HPDE6-E6E7 (cell line): ENCODE results near the gene TSEN54.
A peak's percentile ranks its signal among the peaks of the same experiment; 100 is the strongest.
"Not testable (repeated sequence)": the region's sequence is repeated elsewhere in the genome, so short reads cannot be mapped to it uniquely, and the experiment has no call there.

Source experiments
- DNase-seq: peaks from one replicate; pipeline ENCODE4 v3.0.0; 2011; ENCODE audit warnings: missing footprints; ENCODE audit errors: extremely low spot score

The TSEN54 gene

GRCh38 chr17:75516255-75516618, at the start of gene TSEN54:
TSS of gene TSEN54 (plus strand) at chr17:75516528. CDS start at chr17:75516561, 33 bp downstream.
- DNase-seq = peak; percentile 97

- no peak for DNase-seq
Observed at GRCh38 chr17:75468291-75468754, 48.0 kb upstream of the TSEN54 start.

- DNase-seq = no peak
Observed at GRCh38 chr17:75468779-75469373, 47.5 kb upstream of the TSEN54 start.

DNA sequence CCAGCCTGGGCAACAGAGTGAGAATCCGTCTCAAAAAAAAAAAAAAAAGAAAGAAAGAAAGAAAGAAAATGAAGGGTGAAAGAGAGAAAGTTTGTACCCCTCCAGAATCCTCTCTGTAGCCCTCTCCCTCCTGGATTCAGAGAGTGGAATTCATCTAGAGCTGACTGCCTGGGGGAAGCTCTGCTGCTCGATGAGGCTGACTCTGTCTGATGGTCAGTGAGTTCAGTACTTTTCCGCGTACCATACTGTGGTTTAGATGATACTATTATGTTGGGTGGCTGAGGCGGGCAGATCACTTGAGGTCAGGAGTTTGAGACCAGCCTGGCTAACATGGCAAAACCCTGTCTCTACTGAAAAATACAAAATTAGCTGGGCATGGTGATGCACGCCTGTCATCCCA, 45.1 kb upstream of the TSEN54 start:
- no peak for DNase-seq

DNA sequence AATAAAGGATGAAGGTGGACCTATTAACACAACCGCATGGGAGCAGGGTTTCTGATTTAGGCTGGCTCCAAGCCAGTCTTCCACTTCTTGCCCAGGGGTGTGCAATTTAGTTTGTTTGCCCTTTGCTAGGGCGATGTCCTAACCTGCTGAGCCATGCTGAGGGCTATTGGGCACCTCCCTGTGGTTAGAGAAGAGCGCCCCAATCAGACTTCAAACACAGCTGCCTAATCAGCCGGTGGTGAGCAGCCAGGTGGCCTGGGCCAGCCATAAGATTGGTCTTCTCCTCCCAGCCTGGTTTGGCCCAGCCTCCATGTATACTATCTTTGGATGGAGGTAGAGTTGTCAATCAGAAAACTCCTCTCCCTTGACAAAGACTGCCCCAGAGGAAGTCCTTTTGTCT, 44.2 kb upstream of the TSEN54 start:
- DNase-seq = no peak

DNA sequence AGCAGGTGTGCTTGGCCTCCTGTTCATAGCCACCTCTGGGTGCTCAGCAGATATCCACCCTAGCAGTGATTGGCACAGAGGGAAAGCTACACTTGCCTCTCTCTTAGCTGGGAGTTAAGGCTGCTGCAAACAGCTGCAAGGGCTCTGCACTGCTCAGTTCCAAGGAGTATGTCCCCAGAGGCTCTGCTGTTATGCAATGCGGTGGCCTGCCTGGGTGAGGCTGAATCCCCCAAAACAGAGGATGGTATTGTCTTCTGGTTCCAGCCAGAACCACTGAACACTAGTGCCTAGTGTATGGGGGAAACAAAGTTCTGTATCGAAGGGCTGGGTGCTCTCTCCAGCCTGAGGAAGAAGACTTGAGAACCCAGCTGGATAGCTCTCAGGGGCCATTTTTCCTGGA, 43.1 kb upstream of the TSEN54 start:
- DNase-seq = no peak

DNA sequence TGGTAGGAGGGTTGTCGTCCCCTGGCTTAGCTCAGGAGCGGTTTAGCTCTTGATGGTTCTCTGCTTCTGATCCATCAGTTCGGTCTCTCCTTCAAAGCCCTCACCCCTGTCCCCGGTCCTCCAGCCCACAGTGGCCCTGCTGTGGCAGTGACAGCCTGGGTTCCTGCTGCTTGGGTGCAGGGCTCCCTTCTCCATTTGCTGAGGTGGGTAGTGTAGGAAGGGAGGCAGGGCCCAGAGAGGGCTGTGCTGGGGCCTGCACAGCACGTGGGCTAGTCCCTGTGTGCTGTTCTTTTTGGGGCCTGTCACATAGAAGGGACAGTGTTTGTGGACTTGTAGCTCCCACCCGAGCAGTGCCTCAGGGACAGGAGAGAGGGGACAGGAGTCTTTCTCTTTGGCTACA, 41.6 kb upstream of the TSEN54 start:
- no peak for DNase-seq

DNA sequence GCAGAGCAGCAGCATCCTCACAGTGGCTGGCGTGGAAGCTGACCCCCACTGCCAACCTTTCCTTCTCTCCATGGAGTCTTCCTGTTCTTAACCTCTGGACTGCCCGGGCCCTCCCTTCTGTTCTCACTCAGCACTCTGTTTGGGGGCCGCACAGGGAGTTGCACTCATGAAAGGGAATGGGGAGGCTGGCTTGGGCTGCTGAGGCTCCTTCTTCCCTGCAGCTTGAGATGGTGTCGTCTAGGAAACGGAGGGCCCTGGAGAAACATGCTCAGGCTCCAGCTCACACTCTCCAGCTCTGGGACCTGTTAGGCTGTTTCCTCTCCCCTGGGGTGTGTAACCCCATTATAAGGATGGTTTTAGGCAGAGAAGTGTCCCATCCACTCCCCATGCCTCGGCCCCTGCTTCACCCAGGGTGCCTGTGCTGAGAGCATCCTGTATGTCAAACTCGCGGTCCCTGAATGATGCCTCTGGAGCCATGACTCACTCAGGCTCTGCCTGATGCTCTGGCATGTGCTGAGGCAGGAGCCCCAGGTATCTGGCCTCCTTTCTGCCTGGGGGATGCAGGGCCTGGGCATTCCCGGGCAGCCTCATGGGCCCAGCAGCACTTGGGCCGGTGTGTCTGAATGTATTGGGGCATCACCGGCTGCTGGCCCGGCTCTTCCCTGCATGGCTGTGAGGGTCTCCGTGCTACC, 41.0 kb upstream of the TSEN54 start:
- no peak for DNase-seq

DNA sequence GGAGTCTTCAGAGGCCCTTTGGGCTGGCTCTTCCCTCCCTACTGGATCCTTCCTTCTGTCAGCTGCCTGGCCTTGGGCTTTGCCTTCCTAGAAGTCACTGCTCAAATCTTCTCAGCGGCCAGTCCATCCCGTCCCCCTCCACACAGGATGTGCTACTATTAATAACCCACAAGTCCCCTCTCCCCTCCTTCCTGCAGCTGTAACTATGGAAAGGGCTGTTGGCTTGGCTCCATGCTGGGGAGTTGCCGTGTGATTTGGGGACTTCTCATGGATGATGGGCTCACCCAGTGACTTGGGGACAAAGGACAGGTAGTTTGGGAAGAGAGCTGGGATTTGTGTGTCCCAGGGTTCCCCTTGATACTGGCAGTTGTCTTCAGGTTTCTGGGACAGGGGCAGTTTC, 40.5 kb upstream of the TSEN54 start:
- DNase-seq = no peak

DNA sequence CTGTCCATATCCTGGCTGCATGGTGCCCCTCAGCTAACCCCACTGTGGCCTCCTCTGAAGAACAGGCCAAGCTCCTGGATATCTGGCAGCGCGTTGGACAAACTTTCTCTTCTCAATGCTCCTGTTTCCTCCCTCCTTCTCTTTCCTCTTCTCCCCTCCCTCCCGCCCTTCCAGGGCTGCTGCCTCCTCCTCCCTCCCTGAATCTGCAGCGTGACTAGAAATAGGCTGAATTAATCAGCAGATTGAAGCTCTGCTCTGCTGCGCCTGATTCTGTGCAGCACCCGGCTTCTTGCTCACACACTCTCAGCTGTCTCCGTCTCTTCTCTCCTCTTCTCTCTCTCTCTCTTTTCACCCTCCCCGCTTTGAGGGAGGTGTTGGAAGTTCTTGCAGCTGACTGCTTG, 40.1 kb upstream of the TSEN54 start:
- DNase-seq = no peak

DNA sequence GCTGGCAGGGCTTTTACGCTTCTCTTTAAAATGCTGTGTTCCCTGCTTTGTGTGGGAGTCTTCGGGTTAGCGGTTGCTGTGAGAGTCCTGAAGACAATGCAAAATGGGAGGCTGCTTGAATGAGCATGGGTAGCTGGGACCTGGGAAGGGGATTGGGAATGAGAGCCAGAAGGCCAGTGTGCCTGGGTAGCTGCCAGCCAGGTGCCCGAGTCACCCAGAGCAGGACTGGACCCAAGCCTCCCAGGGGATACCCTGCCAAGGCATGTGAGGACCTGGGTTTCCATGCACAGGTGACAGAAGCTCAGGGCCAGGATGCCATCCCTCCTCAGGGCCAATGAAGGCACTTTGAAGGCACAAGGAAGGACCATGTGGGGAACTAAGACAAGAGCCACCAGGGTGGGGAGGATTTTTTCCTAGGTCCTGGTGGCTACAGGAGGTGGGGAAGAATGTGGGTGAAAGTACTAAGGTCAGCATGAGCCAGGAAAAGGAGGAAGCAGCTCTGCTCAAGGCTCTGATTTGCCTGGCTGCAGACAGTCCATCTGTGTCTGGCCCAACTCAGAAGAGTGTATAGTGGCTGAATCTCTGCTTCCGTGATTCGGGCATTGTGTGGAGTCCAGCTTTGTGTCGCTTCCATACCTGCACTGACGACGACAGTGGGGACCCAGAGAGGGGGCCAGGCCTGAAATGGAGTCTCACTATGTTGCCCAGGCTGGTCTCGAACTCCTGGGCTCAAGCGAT, 39.4 kb upstream of the TSEN54 start:
- DNase-seq = no peak

- DNase-seq = not testable (repeated sequence)
Observed at GRCh38 chr17:75477490-75477862, 38.9 kb upstream of the TSEN54 start.

- DNase-seq = no peak
Observed at GRCh38 chr17:75478508-75478907, 37.8 kb upstream of the TSEN54 start.

DNA sequence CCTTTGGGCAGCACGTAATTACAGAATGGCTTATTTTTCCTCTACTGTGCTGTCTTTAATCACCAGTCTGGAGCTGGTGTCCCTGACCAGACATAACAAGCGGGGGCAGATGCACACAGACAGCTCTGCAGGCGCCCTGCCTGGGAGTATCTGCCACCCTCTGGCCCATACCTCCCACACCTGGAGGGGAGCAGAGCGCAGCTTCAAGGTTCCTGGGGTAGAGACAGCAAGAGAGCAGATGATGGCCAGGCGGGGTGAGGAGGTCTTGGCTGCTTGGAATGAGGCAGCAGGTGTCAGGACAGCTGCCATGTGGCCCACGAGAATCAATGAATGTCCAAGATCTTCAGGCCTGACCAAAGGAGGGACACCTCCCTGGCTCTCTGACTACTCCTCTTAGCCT, 36.0 kb upstream of the TSEN54 start:
- DNase-seq = no peak

GRCh38 chr17:75481194-75482068, 34.9 kb upstream of the TSEN54 start:
- DNase-seq = no peak

DNA sequence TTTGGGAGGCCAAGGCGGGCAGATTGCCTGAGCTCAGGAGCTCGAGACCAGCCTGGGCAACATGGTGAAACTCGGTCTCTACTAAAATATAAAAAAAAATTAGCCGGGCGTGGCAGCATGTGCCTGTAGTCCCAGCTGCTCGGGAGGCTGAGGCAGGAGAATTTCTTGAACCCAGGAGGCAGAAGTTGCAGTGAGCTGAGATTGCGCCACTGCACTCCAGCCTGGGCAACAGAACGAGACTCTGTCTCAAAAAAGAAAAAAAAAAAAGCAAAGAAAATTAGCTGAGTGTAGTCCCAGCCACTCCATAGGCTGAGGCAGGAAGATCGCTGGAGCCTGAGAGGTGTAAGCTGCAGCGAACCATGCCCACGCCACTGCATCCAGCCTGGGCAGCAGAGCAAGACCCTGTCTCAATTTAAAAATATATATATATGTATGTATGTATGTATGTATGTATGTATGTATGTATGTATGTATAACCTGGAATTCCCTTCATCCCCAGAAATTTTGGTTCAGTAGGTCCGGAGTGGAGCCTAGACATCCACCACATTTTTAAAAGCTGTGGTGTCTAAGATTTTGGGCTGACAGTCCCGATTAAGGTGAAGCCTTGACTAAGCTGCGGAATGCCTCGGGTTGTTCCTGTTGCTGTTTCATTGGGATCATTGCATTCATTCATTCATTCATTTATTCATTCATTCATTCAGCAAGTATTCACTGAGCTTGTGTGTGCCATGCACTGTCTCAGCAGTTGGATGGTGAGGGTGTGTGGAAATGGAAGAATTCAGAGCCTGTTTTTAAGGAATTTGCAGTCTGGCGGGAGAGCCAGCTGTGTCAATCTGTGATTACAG, 34.0 kb upstream of the TSEN54 start:
- no peak for DNase-seq

- DNase-seq = no peak
Observed at GRCh38 chr17:75485688-75486087, 30.6 kb upstream of the TSEN54 start.

- DNase-seq = no peak
Observed at GRCh38 chr17:75486151-75486550, 30.2 kb upstream of the TSEN54 start.

- no peak for DNase-seq
Observed at GRCh38 chr17:75486951-75487350, 29.4 kb upstream of the TSEN54 start.

- no peak for DNase-seq
Observed at GRCh38 chr17:75487351-75488070, 28.8 kb upstream of the TSEN54 start.
